HFF-Myc (cell line): Measurements from ENCODE around the gene TACR3.
"Not testable (repeated sequence)": the region's sequence is repeated elsewhere in the genome, so short reads cannot be mapped to it uniquely, and the experiment has no call there.

ENCODE experiments used
- DNase-seq: peaks from one replicate; pipeline ENCODE4 v3.0.0-alpha.2; 2011; ENCODE audit warnings: low read depth; ENCODE audit errors: extremely low read depth
- H3K4me3 ChIP-seq: replicated peaks from 2 replicates; pipeline ENCODE4 v1.5.1; 2011; ENCODE audit warnings: low read depth, mild to moderate bottlenecking, control low read depth, low read length
- CTCF ChIP-seq: IDR thresholded peaks from 2 replicates; pipeline ENCODE4 v1.5.1; 2012; ENCODE audit warnings: mild to moderate bottlenecking, low read depth, low read length, control low read depth; ENCODE audit errors: missing control alignments

TACR3 gene

GRCh38 chr4:103645991-103646390 lies 73.8 kb downstream of the TACR3 start:
- no peak overlapping the region for H3K4me3 ChIP-seq
- no peak for TF ChIP-seq CTCF
- no peak for DNase-seq

DNA sequence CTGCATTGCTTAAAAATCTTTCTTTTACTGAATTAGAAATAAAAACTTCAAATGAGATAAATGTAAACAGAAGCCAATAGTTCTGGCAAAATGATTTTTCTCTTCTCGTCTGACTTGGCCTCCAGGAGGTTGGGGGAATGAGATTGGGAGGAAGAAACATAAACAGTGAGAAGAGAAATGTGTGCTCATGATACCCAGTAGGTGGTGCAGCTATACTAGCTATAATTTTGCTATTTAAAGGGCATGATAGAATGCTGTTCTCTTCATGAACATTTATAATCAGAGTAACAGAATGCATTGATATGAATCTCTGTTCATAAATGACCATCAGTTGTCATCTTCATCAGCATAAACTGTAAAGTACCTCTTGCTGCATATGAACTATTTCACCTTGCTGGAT lies 85.5 kb downstream of the TACR3 start:
- no peak for TF ChIP-seq CTCF
- H3K4me3 ChIP-seq, result no peak overlapping the region
- no peak for DNase-seq

DNA sequence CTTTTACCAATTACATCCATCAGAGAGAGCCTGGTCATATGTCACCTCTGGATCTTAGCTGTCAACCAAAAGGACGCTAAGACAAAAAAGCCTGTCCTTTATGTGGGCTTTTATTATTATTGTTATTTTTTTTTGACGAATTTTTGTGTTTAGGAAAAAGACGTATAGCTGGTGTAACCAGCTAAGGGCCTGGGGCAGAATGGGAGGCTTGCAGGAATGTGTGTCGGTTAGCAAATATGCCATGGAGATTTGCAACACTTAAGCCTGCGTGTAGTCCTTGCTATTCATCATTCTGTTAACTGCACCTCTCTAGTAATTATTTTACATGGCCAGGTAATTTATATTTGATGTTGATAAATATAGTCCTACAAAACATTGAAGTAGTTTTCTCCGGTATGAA lies 93.5 kb downstream of the TACR3 start:
- no peak overlapping the region for H3K4me3 ChIP-seq
- DNase-seq, result no peak
- no peak for TF ChIP-seq CTCF

DNA sequence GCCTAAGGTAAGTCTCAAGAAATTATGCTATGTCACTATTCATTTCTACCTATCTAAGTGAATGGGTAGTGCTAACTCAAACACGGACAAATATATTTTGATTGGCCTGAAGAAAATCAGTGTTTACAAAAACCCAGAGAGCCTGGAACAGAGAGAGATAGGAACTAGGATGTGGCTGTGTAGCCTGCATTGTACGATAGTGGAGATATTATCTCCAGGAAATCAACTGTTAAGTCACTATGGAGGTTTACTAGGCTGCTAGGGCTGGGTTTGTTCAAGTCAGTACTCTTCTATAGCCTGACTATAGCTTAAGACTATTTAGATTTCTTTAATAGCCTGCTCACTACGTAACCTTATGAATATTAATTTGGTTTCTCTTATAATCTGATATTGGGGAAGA lies 127.9 kb downstream of the TACR3 start:
- no peak for DNase-seq
- no peak for TF ChIP-seq CTCF
- no peak overlapping the region for H3K4me3 ChIP-seq

GRCh38 chr4:103567591-103567990 lies 152.2 kb downstream of the TACR3 start:
- no peak for TF ChIP-seq CTCF
- DNase-seq, result no peak
- no peak overlapping the region for H3K4me3 ChIP-seq

DNA sequence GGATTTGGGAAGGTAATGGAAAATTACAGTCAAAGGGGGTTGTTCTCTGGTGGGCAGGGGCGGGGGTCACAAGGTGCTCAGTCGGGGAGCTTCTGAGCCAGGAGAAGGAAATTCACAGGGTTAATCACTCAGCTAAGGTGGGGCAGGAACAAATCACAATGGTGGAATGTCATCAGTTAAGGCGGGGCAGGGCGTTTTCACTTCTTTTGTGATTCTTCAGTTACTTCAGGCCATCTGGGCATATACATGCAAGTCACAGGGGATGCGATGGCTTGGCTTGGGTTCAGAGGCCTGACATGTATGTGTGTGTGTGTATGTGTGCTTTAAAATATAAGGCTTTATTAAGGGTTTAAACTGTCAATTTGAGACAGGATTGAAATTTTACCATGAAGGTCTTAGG lies 160.6 kb downstream of the TACR3 start:
- not testable (repeated sequence) for DNase-seq

More for the DNA sequence above, 160.6 kb downstream of the TACR3 start:
- not testable (repeated sequence) for H3K4me3 ChIP-seq
